IPS-18a (cell line): ENCODE data around the gene CACNA1C.

Experiments
- H3K27ac ChIP-seq: one replicate; pipeline ENCODE4 v1.5.1; 2013; ENCODE audit warnings: low read length
- H3K27me3 ChIP-seq: one replicate; pipeline ENCODE4 v1.6.1; 2013; ENCODE audit warnings: mild to moderate bottlenecking, low read length; ENCODE audit not compliant: control insufficient read depth, insufficient read depth
- H3K36me3 ChIP-seq: one replicate; pipeline ENCODE4 v1.6.1; 2013; ENCODE audit warnings: low read depth, low read length; ENCODE audit not compliant: control insufficient read depth
- H3K4me1 ChIP-seq: one replicate; pipeline ENCODE4 v1.6.1; 2013; ENCODE audit warnings: low read depth, low read length; ENCODE audit not compliant: control insufficient read depth
- H3K4me3 ChIP-seq: one replicate; pipeline ENCODE4 v1.5.1; 2013; ENCODE audit warnings: low read length
- H3K9ac ChIP-seq: one replicate; pipeline ENCODE4 v1.6.1; 2013; ENCODE audit warnings: mild to moderate bottlenecking, low read length, moderate library complexity
- H3K9me3 ChIP-seq: one replicate; pipeline ENCODE4 v1.6.1; 2013; ENCODE audit warnings: low read depth, low read length; ENCODE audit not compliant: control insufficient read depth

CACNA1C gene

DNA sequence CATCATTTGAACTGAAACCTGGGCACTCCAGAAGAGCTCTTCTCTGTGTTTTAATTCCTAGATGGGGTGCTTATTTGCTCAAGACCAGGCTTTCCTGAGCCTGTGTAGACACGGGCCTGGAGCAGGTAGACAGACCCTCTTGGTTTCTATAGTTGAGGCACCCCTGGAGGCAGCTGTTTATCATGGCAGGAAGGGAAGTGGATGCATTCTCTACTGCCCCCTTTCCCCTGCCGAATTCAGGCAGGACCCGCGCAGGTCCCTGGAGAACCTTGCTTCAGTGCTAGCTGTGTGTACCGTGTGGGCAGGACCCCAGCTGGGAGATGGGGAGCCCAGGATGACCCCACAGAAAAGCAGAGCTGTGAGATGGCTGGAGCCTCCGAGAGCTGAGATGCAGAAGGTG, 6.0 kb downstream of the CACNA1C start:
- Histone ChIP-seq H3K4me1 (no peaks in the 10 kb centered on the region), H3K9me3 (no peaks in the 10 kb centered on the region), H3K27me3 (peaks cover 32% of the 10 kb centered on the region)

DNA sequence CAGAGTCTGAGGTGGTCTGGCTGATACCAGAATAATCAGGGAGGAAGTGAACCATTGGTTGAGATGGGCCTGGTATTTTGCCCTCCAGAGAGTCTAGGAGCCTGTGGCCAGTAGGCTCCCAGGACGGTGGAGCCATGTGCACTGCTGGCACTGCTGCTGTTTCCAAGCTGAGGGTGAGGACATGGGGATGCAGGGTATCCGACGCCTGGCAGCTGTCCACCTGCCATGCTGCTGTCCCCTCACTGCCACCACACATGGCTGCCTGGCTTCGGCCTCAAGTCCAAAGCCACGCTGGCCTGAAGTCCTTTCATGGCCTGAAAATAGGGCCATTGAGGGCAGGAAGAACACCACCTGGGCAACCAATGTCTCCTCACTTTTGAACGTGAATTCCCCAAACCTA, 8.6 kb downstream of the CACNA1C start:
- Histone ChIP-seq H3K4me3 (no peak overlapping the region), H3K4me1 (no peaks in the 10 kb centered on the region), H3K9me3 (no peaks in the 10 kb centered on the region), H3K36me3 (no peaks in the 10 kb centered on the region), H3K9ac (no peak overlapping the region), H3K27ac (no peak overlapping the region), H3K27me3 (peaks cover 7% of the 10 kb centered on the region)

More for the DNA sequence above, 6.0 kb downstream of the CACNA1C start:
- no peak overlapping the region for H3K4me3 ChIP-seq
- no peak overlapping the region for H3K27ac ChIP-seq
- H3K9ac ChIP-seq: no peak overlapping the region
- H3K36me3 ChIP-seq: no peaks in the 10 kb centered on the region

DNA sequence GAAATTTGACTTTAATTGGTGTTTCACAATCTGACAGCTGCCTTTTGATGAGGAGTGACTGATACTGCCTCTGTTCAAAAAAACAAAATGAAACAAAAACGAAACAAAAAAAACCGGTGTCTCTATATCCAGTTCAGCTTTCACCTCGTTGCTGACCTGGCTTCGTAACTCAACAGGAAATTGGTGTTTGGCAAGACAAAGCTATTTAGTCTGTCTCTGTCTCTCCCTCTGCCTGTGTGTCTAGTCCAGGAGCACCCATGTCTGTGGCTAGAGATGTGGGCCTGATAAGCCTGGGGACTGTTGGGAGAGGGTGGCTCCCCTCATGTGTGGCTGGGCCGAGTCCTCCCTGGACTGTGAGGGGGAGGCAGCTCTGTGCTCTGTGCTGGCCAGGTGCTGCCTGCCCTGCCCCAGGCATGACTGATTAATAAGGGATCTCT, 11.3 kb downstream of the CACNA1C start:
- H3K27me3 ChIP-seq: no peaks in the 10 kb centered on the region
- no peak overlapping the region for H3K27ac ChIP-seq
- H3K4me1 ChIP-seq: no peaks in the 10 kb centered on the region
- H3K4me3 ChIP-seq: no peak overlapping the region
- no peak overlapping the region for H3K9ac ChIP-seq
- no peaks in the 10 kb centered on the region for H3K36me3 ChIP-seq
- H3K9me3 ChIP-seq: no peaks in the 10 kb centered on the region

DNA sequence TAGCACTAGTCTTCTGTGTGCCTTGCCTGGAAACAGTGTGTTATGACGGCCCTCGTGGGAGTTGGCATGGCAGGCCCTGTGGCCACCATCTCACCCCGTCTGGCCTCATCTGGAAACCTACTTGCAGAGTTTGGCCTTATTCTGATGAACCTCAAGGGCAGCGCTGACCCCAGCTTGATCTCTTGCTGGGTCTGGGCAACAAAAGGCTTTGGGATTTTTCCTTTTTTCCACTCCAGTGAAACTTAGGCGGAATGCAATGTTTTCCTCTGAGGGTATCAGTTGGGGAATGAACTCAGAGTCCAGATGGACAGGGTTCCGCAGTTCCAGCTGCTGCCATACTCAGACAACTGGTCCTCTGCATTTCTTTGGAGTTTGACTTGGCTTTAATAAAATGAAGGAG, 15.9 kb downstream of the CACNA1C start:
- Histone ChIP-seq H3K9me3 (peaks cover 10% of the 10 kb centered on the region), H3K27me3 (no peaks in the 10 kb centered on the region), H3K4me3 (no peak overlapping the region), H3K9ac (no peak overlapping the region), H3K36me3 (no peaks in the 10 kb centered on the region), H3K4me1 (no peaks in the 10 kb centered on the region), H3K27ac (no peak overlapping the region)

DNA sequence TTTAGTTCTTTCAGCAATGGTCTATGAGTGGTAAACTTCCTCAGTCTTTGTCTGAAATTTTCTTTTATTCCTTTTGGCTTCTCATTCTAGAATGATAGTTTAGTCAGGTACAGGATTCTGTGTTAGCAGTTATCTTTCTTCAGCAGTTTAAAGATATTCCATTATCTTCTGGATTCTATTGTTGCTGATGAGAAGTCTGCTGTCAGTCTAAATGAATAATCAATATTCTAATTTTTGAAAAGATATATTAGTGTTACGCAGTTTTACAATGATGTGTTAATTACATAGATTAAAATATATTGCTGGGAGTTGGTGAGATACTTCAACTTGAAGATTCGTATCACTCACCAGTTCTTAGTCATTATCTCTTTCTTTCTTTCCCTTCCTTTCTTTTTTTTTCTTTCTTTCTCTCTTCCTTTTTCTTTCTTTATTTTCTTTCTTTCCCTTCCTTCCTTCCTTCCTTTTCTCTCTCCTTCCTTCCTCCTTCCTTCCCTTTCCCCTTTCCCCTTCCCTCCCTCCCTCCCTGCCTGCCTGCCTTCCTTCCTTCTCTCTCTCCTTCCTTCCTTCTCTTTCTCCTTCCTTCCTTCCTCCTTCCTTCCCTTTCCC, 17.8 kb downstream of the CACNA1C start:
- Histone ChIP-seq H3K4me3 (no peak overlapping the region), H3K27me3 (no peaks in the 10 kb centered on the region), H3K36me3 (no peaks in the 10 kb centered on the region), H3K4me1 (peaks cover 5% of the 10 kb centered on the region), H3K9ac (no peak overlapping the region), H3K27ac (no peak overlapping the region), H3K9me3 (peaks cover 10% of the 10 kb centered on the region)

DNA sequence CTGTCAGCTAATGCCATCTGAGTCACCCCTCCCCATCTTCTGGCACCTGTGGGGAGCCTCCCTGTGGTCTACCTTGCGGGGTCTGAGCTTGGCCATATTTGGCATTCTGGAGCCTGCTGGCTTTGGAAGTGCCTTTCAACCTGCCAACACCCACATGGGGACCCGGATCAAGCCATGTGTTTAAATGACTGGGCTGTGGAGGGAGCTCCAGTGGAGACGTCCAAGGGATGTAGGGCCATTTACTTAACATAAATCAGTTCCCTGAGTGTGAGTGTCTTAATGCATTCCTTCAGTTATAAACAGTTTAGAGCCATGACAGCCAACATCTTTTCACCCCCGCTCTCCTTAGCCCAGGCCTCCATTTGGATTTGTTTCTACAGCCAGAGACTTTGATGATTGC, 22.0 kb downstream of the CACNA1C start:
- H3K36me3 ChIP-seq: no peaks in the 10 kb centered on the region
- H3K27me3 ChIP-seq: no peaks in the 10 kb centered on the region
- no peak overlapping the region for H3K27ac ChIP-seq
- peaks cover 9% of the 10 kb centered on the region for H3K9me3 ChIP-seq
- H3K4me1 ChIP-seq: peaks cover 5% of the 10 kb centered on the region
- no peak overlapping the region for H3K9ac ChIP-seq
- H3K4me3 ChIP-seq: no peak overlapping the region

DNA sequence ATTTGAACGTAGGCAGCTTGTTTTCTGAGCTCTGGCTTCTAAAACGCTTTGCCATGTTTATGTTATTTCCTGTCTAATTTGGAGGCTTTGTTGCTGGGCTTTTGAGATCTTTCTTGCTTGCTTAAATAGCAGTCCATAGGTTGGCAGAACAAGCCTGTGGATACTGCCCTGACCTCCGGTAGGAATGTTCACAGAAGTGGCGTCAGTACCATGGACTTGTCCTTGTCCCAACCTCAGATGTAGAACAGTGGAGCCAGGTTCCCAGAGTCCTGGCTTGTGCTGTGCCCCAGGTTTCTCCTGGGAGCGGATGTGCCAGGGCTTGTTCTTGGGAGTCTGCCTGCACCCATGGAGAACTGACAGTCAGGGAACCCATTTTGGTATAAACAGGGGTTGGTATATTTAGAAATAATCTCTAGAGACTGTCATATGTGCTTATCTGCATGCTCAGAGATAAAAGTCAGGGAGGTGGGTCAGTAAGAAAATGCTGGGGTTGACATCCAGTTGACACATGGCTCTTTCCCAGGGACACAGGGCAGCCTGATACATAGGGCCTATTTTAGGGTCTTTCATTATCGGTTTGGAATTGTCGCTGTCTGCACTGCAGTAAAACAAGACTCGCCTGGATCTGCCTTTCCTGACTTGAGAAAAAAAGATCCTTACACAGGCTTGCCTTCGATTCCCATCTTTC, 22.9 kb downstream of the CACNA1C start:
- Histone ChIP-seq H3K27ac (no peak overlapping the region), H3K9ac (no peak overlapping the region), H3K36me3 (no peaks in the 10 kb centered on the region)

DNA sequence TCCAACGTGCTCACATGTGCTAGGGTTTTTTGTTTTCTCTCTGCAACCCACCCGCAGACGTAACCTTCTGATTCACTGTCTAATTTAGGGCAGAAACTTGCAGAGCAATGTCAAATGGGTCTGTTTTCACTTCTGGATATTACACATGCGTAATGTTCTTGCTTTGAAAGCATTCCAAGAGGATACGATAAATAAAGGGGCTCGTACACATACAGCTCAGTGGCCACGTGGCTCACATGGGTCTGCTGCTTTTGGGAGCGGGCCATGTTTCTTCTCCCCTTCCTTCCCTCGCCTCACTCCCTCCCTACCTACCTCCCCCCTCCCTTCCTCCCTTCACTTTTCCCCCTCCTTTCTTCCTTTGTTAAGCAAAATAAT, 23.4 kb downstream of the CACNA1C start:
- Histone ChIP-seq H3K36me3 (no peaks in the 10 kb centered on the region), H3K4me3 (no peak overlapping the region), H3K9me3 (no peaks in the 10 kb centered on the region), H3K27ac (no peak overlapping the region), H3K27me3 (no peaks in the 10 kb centered on the region), H3K4me1 (peaks cover 5% of the 10 kb centered on the region), H3K9ac (no peak overlapping the region)

More for the DNA sequence above, 22.9 kb downstream of the CACNA1C start:
- Histone ChIP-seq H3K9me3 (peaks cover under 1% of the 10 kb centered on the region), H3K4me1 (peaks cover 5% of the 10 kb centered on the region), H3K4me3 (no peak overlapping the region), H3K27me3 (no peaks in the 10 kb centered on the region)

DNA sequence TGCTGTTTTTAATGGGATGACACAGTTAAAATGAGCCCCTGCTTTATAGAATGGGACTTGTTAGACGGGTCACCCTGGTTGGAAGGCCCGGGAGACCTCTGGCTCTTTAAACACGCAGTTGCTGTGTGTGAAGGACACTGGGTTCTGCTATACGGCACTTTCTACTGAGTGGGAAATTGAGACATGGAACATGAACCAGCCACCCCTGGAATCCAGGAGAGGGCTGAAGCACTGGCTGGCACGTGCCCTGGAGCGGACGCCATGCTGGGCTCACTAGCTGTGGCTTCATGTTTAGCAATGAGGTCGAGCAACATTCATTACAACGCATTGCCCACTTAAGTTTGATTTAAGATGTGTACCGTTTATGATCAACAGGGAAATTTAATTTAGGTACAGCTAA, 23.9 kb downstream of the CACNA1C start:
- Histone ChIP-seq H3K4me3 (no peak overlapping the region), H3K9me3 (no peaks in the 10 kb centered on the region), H3K9ac (no peak overlapping the region), H3K36me3 (no peaks in the 10 kb centered on the region), H3K27me3 (no peaks in the 10 kb centered on the region), H3K4me1 (peaks cover 5% of the 10 kb centered on the region), H3K27ac (no peak overlapping the region)

DNA sequence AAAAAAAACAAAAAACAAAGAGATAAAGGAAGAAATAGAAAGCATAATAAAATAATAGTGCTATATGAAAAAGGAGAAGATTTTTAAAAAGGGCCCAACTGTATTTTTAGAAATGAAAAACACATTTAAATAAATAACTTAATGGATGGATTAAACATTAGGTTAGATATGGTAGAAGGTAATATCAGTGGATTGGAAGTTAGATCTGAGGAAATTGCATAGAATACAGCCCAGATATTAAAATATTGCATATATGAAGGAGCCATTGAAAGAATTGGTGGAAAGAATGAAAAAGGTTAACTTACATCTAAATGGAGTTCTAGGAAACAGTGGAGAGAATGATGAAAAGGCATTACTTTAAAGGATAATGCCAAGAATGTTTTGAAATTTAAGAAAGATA, 27.8 kb downstream of the CACNA1C start:
- Histone ChIP-seq H3K27ac (no peak overlapping the region), H3K4me1 (no peaks in the 10 kb centered on the region), H3K36me3 (no peaks in the 10 kb centered on the region), H3K4me3 (no peak overlapping the region), H3K9ac (no peak overlapping the region), H3K9me3 (no peaks in the 10 kb centered on the region), H3K27me3 (no peaks in the 10 kb centered on the region)

DNA sequence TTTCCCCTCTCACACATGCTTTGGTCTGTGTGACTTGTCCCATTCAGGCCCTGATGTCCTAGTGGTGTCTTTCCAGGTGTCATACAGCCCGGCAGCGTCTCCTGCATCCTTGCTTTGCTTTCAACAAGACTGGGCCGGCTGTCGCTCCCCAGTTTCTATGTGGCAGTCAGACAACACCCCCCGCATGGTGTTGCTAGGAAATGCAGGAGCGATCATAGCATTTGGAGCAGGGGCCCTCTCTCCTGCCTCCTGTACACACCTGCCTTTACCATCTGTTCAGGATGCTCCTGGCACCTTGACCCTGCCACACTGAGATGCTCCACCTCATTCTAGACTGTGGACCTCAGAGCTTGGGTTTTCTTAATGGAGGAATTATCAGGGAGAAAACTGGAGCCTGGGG, 29.5 kb downstream of the CACNA1C start:
- H3K27me3 ChIP-seq: no peaks in the 10 kb centered on the region

DNA sequence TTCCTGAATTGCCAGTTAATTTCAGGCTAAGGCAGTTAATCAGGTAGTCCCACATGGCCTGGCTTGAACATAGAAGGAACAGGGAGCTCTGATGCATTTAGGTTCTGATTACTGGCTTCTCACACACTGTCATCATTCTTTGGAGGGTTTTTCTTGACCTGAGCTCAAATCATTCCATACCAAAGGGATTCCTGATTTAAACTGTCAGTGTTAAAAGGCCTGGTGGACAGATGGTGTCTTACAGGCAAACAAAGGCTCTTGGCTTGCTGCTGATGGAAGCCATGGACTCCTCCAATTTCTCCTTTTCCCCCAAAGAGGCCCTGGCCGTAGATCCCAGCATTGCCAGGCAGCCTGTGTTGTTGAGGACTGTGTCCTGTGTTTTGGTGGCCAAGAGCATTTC, 30.2 kb downstream of the CACNA1C start:
- Histone ChIP-seq H3K4me3 (no peak overlapping the region), H3K27me3 (no peaks in the 10 kb centered on the region), H3K4me1 (no peaks in the 10 kb centered on the region), H3K27ac (no peak overlapping the region), H3K36me3 (no peaks in the 10 kb centered on the region), H3K9me3 (no peaks in the 10 kb centered on the region), H3K9ac (no peak overlapping the region)

More for the DNA sequence above, 29.5 kb downstream of the CACNA1C start:
- H3K27ac ChIP-seq: no peak overlapping the region
- no peaks in the 10 kb centered on the region for H3K36me3 ChIP-seq
- H3K9me3 ChIP-seq: no peaks in the 10 kb centered on the region
- H3K9ac ChIP-seq: no peak overlapping the region
- no peaks in the 10 kb centered on the region for H3K4me1 ChIP-seq
- no peak overlapping the region for H3K4me3 ChIP-seq
